Mesothelial cell of epicardium (in vitro differentiated cells): Measurements from ENCODE around the gene SAMD11. TPM values are rescaled to one million over a fixed set of nuclear protein-coding genes. Genes with fewer than 3 reads are reported as not detected.

Source experiments
- DNase-seq, 2 experiments: peaks; one replicate each; pipeline ENCODE4 v3.0.0; 2021; ENCODE audit warnings: low spot score in 2 of 2; ENCODE audit not compliant: unreplicated experiment in 2 of 2
- H3K27ac Mint-ChIP-seq: 2 replicates; pipeline ENCODE4 v1.8.0; 2021; ENCODE audit warnings: mixed read lengths
- H3K27me3 Mint-ChIP-seq: 2 replicates; pipeline ENCODE4 v1.8.0; 2021; ENCODE audit warnings: low read depth, mixed read lengths
- H3K36me3 Mint-ChIP-seq: 2 replicates; pipeline ENCODE4 v1.8.0; 2021; ENCODE audit warnings: mixed read lengths
- H3K4me1 Mint-ChIP-seq: 2 replicates; pipeline ENCODE4 v1.8.0; 2021; ENCODE audit warnings: mixed read lengths
- H3K4me3 Mint-ChIP-seq: 2 replicates; pipeline ENCODE4 v1.8.0; 2021; ENCODE audit warnings: mild to moderate bottlenecking, moderate library complexity, mixed read lengths
- H3K9me3 Mint-ChIP-seq: 2 replicates; pipeline ENCODE4 v1.8.0; 2021; ENCODE audit warnings: mixed read lengths
- total RNA-seq: library from RNA; stranded (reverse); gene quantifications from 3 replicates; pipeline ENCODE4 v1.2.1, GENCODE V29; 2021
- TF ChIP-seq, protein P1 (sequence below): fragments of 200-600 bp; sonication (generic); IDR thresholded peaks from one replicate; pipeline ENCODE4 v1.5.0; 2021; ENCODE audit warnings: antibody characterized with exemption; ENCODE audit not compliant: unreplicated experiment

The SAMD11 gene
- total RNA-seq, 1 donor from 2014 or later = 313 TPM

DNA sequence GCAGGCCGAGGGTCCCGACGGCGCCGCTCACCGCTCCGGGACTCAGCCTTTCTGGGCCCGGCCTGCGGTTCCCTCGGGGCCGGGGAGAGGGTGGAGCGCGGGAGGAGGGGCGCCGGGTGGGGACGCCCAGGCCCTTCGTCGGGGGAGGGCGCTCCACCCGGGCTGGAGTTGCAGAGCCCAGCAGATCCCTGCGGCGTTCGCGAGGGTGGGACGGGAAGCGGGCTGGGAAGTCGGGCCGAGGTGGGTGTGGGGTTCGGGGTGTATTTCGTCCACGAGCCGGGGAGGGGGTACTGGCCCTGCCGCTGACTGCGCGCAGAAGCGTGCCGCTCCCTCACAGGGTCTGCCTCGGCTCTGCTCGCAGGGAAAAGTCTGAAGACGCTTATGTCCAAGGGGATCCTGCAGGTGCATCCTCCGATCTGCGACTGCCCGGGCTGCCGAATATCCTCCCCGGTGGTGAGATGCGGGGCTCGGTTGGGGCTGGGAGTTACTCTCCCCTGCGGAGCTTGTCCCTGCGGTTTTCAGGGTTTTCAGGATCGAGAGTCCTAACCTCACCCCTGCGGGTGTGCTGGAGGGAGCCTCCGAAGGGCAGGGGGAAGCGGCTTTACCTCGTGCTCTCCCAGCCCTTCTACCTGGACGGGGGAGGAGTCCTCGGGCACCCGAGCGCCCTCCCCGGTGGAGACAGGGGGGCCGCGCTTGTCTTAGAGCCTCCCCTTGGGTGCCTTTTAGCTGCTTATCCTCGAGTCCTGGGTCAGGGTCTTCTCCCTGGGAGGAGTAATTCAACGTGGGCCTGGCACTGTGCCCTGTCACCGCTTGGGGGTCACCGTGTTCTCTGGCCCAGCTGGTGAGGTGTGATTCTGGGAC lies 2.1 kb downstream of the SAMD11 start:
- TF ChIP-seq, protein P1, sequence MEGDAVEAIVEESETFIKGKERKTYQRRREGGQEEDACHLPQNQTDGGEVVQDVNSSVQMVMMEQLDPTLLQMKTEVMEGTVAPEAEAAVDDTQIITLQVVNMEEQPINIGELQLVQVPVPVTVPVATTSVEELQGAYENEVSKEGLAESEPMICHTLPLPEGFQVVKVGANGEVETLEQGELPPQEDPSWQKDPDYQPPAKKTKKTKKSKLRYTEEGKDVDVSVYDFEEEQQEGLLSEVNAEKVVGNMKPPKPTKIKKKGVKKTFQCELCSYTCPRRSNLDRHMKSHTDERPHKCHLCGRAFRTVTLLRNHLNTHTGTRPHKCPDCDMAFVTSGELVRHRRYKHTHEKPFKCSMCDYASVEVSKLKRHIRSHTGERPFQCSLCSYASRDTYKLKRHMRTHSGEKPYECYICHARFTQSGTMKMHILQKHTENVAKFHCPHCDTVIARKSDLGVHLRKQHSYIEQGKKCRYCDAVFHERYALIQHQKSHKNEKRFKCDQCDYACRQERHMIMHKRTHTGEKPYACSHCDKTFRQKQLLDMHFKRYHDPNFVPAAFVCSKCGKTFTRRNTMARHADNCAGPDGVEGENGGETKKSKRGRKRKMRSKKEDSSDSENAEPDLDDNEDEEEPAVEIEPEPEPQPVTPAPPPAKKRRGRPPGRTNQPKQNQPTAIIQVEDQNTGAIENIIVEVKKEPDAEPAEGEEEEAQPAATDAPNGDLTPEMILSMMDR = no peak
- H3K4me1 Mint-ChIP-seq = peaks cover 53% of the 10 kb centered on the region
- H3K27ac Mint-ChIP-seq = peak overlapping the region; percentile 50
- no peak for DNase-seq
- peaks cover 5% of the 10 kb centered on the region for H3K36me3 Mint-ChIP-seq
- no peaks in the 10 kb centered on the region for H3K9me3 Mint-ChIP-seq
- H3K27me3 Mint-ChIP-seq = no peaks in the 10 kb centered on the region
- H3K4me3 Mint-ChIP-seq = peak overlapping the region; percentile 78

DNA sequence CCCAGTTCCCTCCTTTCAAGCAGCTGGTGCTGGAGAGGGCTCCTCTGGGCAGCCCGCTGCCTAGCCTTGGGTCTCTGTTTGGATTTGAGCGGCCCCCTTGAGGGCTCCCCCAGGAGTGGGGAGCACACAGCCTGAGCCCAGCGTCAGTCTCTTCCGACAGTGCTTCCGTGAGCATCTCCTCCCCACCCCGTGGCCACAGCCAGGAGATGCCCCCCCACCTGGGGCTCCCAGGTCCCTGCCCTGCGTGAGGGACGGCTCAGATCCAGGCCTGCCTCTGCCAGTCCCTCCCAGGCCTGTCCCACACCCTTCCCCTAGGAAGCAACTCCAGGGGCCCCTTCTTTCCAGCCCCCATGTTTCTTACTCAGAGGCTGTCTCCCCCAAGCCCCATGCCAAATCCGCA lies 3.5 kb downstream of the SAMD11 start:
- no peak overlapping the region for H3K27ac Mint-ChIP-seq
- peaks cover 9% of the 10 kb centered on the region for H3K36me3 Mint-ChIP-seq
- H3K9me3 Mint-ChIP-seq = no peaks in the 10 kb centered on the region
- peak overlapping the region; percentile 78 for H3K4me3 Mint-ChIP-seq
- peaks cover 53% of the 10 kb centered on the region for H3K4me1 Mint-ChIP-seq
- TF ChIP-seq, protein P1 = no peak
- no peaks in the 10 kb centered on the region for H3K27me3 Mint-ChIP-seq
- no peak for DNase-seq

DNA sequence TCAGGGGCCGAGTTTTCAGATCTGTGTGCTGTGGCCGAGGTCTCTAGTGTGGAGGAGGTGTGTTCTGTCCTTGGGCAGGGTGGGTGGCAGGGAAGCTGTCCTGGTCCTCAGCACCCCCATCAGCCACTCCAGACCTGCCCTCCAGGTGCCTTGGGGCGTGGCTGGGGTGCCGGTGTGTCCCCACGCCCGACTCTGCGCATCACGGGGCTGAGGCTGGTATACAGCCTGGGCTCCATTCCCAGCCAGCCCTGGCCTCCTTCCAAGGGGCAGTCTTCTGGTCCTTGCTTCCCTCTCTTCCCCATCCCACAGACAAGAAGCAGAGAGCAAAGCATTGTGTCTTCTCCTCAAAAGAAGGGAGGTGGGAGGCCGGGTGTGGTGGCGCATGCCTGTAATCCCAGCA lies 4.0 kb downstream of the SAMD11 start:
- no peak for DNase-seq
- Mint-ChIP-seq H3K36me3 (peaks cover 9% of the 10 kb centered on the region), H3K9me3 (no peaks in the 10 kb centered on the region), H3K4me3 (peak overlapping the region; percentile 78), H3K4me1 (peaks cover 53% of the 10 kb centered on the region), H3K27ac (no peak overlapping the region), H3K27me3 (no peaks in the 10 kb centered on the region)
- TF ChIP-seq, protein P1 = no peak

DNA sequence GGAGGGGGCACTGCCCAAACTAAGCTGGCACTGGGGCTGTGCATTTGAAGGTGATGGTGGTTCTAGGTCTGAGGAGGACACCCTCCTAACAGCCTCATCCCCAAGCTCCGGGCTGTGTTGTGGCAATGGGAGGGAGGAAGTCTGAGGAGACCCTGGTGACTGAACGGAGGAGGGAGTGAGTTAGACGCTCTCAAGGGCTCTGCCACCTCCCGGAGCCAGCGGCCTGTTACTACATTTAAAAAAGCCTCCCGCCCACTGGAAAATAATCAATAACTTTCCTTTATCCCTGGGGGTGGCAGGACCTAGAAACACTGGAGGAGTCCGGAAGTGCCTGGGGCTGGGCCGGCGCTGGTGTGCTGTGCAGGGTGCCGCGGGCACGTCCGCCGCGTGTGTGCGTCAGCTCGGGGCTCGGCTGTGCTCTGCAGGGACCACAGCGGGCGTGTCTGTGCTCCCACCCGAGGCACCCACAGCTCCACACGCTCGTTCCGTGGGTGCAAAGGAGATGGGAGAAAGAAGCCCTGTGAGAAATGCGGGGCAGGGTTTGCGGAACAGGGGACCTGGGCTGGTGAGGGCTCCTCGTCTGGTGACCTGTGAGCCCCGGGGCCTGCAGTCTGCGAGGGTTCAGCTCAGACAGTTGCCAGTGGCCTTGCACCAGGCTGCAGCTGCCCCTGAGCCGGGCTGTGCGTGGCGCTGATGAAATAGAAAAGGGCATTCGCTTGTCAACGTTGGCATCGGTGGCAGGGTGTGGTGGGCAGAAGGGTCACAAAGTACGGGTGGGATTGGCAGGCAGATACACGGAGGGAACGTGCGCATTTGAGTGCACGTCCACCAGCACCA lies 5.3 kb downstream of the SAMD11 start:
- H3K4me3 Mint-ChIP-seq = no peak overlapping the region
- peaks cover 55% of the 10 kb centered on the region for H3K4me1 Mint-ChIP-seq
- H3K36me3 Mint-ChIP-seq = peaks cover 9% of the 10 kb centered on the region
- no peaks in the 10 kb centered on the region for H3K27me3 Mint-ChIP-seq
- TF ChIP-seq, protein P1 = no peak
- no peaks in the 10 kb centered on the region for H3K9me3 Mint-ChIP-seq
- no peak overlapping the region for H3K27ac Mint-ChIP-seq
- no peak for DNase-seq

DNA sequence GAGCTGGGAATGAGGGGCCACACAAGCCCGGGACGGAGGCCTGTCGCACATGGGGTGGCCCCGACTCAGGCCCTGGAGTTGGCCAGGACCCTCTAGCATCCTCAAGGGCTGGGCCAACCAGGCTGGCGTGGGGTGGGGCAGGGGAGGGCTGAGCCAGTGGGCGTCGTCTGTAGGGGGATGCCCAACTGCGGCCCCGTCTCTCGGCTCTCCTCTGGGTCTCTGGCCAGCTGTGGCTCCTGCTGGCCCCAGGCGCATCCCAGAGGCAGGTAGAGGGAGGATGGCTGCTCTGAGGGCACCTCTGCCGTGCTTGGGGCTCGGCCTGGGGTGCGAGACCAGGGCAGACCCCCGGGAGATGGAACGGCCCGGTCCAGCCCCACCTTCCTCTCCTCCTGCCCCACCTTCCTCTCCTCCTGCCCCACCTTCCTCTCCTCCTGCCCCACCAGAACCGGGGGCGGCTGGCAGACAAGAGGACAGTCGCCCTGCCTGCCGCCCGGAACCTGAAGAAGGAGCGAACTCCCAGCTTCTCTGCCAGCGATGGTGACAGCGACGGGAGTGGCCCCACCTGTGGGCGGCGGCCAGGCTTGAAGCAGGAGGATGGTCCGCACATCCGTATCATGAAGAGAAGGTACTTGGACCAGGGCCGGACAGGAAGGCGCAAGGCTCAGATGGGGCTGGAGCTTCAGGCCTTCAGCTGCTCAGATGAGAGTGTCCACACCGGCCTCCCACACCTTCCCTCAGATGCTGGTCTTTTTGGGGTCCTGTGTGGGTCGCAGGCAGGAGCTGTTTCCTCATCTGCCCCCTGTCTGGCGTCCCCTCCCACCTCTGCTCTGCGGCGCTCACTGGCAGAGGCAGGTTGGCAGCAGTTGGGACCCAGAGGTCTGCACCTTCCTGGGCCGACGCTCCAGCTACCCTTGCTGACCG lies 6.2 kb downstream of the SAMD11 start:
- Mint-ChIP-seq H3K27ac (no peak overlapping the region), H3K4me1 (peaks cover 57% of the 10 kb centered on the region), H3K27me3 (no peaks in the 10 kb centered on the region), H3K4me3 (no peak overlapping the region), H3K9me3 (no peaks in the 10 kb centered on the region), H3K36me3 (peaks cover 9% of the 10 kb centered on the region)
- TF ChIP-seq, protein P1 = no peak
- no peak for DNase-seq
